Cardiac muscle cell (in vitro differentiated cells and primary cell): ENCODE data around the gene SPATA16. TPM values are rescaled to one million over a fixed set of nuclear protein-coding genes. Genes with fewer than 3 reads are reported as not detected.
A peak's percentile ranks its signal among the peaks of the same experiment; 100 is the strongest.

Source experiments
- DNase-seq, 2 donors: peaks; one replicate each; pipeline versions ENCODE4 v3.0.0 to v3.0.0-alpha.2; 2010 to 2017; ENCODE audit warnings: low read depth in 1 of 2, low spot score in 1 of 2
- H3K27ac ChIP-seq: fragments of 200-600 bp; sonication (generic); 2 replicates; pipeline ENCODE4 v1.5.1; 2016
- H3K27me3 ChIP-seq: fragments of 200-600 bp; sonication (generic); 2 replicates; pipeline ENCODE4 v1.6.0; 2016; ENCODE audit warnings: control low read depth
- H3K36me3 ChIP-seq: fragments of 200-600 bp; sonication (generic); 2 replicates; pipeline ENCODE4 v1.5.1; 2016; ENCODE audit warnings: control low read depth
- H3K4me1 ChIP-seq: fragments of 200-600 bp; sonication (generic); 2 replicates; pipeline ENCODE4 v1.8.1; 2017; ENCODE audit warnings: low read depth, mild to moderate bottlenecking, mixed run types
- H3K4me3 ChIP-seq: fragments of 200-600 bp; sonication (generic); 2 replicates; pipeline ENCODE4 v1.5.1; 2016; ENCODE audit warnings: mild to moderate bottlenecking
- H3K9me3 ChIP-seq: fragments of 200-600 bp; sonication (generic); 2 replicates; pipeline ENCODE4 v1.5.1; 2017; ENCODE audit warnings: low read depth, mild to moderate bottlenecking, control low read depth
- polyA plus RNA-seq: library from polyadenylated mRNA; unstranded; fragments of >200 nt; fragmentation: Nextera tagmentation; extraction: Ambion mirVana; gene quantifications from 2 replicates; pipeline ENCODE4 v1.2.1, GENCODE V29; 2016
- total RNA-seq: library from RNA; depleted of rRNA; stranded (reverse); fragments of >200 nt; gene quantifications from 2 replicates; pipeline ENCODE4 v1.2.3, GENCODE V29; 2016
- TF ChIP-seq, protein P1 (sequence below): IDR thresholded peaks from 2 replicates; pipeline ENCODE4 v1.5.1; 2012; ENCODE audit warnings: low read depth, mild to moderate bottlenecking, low read length

Gene SPATA16
- total and polyA plus RNA-seq, 2 experiments from 2014 or later, result not detected

DNA sequence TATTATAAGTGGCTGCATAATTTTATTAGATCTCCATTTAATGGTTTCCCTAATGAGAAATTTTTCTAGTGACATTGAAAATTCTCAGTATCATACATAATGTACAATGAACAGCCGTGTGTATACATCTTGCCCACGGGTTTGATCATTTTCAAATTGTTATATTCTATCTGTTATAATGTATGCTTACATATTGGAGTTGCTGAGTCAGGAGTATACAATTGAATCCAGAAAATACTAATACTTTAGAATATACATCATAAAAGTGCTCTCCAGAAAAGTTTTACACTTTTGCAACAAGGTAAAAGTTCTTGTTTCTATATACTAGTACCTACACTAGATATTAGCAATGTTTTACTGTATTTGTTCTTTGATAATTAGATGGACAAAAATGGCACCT, 82.8 kb downstream of the SPATA16 start:
- no peaks in the 10 kb centered on the region for H3K9me3 ChIP-seq
- no peaks in the 10 kb centered on the region for H3K4me1 ChIP-seq
- H3K36me3 ChIP-seq, result no peaks in the 10 kb centered on the region
- TF ChIP-seq, protein P1, sequence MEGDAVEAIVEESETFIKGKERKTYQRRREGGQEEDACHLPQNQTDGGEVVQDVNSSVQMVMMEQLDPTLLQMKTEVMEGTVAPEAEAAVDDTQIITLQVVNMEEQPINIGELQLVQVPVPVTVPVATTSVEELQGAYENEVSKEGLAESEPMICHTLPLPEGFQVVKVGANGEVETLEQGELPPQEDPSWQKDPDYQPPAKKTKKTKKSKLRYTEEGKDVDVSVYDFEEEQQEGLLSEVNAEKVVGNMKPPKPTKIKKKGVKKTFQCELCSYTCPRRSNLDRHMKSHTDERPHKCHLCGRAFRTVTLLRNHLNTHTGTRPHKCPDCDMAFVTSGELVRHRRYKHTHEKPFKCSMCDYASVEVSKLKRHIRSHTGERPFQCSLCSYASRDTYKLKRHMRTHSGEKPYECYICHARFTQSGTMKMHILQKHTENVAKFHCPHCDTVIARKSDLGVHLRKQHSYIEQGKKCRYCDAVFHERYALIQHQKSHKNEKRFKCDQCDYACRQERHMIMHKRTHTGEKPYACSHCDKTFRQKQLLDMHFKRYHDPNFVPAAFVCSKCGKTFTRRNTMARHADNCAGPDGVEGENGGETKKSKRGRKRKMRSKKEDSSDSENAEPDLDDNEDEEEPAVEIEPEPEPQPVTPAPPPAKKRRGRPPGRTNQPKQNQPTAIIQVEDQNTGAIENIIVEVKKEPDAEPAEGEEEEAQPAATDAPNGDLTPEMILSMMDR, result no peak
- no peak overlapping the region for H3K4me3 ChIP-seq
- H3K27me3 ChIP-seq, result no peaks in the 10 kb centered on the region
- DNase-seq, result no peak
- H3K27ac ChIP-seq, result no peak overlapping the region

DNA sequence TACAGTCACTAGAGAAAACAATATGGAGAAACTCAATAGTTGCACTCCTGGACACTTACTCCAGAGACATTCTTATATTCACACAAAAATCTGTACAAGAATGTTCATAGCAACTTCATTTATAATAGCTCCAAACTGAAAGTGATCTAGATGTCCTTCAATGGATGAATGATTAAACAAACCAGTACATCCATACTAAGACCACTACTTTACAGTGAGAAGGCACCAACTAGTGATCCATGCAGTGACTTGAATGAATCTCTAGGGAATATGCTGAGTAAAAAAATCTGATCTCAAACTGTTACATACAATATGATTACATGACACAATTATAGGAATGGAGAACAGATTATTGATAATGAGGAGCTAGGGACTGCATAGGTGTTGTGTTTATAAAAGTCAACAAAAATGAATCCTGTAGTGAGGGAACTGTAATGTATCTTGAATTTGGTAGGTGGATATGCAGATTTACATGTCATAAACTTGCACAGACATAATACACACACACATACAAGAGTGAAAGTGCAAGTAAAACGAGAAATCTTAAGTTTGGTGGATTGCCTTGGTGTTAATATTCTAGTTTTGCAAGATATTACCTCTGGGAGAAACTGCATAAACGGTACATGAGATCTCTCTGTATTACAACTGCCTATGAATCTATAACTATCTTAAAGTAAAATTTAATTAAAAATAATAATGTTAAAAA, 85.7 kb downstream of the SPATA16 start:
- Histone ChIP-seq H3K4me1 (no peaks in the 10 kb centered on the region), H3K4me3 (no peak overlapping the region), H3K27me3 (no peaks in the 10 kb centered on the region), H3K9me3 (no peaks in the 10 kb centered on the region), H3K27ac (no peak overlapping the region), H3K36me3 (no peaks in the 10 kb centered on the region)
- DNase-seq, result no peak
- TF ChIP-seq, protein P1, result no peak

DNA sequence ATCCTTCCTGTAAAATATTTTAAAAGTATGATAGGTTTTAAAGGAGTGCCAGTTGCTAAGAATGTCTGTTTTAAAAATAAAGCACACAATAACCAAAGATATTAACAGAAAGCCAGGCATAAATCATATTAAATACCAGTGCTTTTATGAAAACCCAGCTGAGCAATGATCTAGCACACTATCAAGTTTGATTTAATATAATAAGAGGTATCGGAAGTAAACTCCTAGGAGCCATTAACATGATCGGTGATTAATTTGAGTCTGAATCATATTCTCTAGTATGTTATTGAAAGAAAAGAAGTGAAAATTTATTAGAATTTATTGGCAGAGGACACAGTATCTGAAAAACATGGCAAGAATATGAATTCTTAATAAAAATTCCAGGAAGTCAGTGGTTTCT, 91.7 kb downstream of the SPATA16 start:
- TF ChIP-seq, protein P1, result no peak

DNA sequence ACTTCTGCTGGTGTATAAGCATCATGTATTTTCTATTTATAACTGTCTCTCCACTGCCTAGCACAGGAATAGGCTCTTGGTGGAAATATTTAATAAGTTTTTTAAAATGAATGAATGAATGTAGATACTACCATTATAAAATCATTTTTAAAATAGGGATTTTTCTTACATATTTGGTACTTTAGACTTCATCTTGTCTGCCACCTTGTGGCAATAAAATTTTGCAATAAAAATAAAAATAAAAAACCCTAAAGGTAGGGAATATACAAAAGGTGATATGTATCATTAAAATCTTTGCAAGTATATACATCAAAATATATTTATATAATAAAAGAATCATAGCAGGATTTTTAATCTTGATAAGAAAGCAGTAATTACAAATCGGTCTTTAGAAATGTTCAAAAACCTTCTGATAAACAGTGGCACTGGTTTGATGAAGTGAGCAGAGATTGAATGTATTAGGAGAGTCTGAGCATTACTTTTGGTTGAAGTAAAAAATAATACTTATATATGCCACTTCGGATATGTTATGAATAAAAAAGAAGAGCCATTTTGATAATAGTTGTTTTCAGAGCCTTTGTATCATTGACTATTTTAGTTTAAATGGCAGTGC, 95.2 kb downstream of the SPATA16 start:
- no peaks in the 10 kb centered on the region for H3K27me3 ChIP-seq

More for the DNA sequence above, 91.7 kb downstream of the SPATA16 start:
- Histone ChIP-seq H3K36me3 (no peaks in the 10 kb centered on the region), H3K4me1 (peaks cover 10% of the 10 kb centered on the region), H3K4me3 (no peak overlapping the region), H3K27ac (no peak overlapping the region), H3K9me3 (no peaks in the 10 kb centered on the region), H3K27me3 (no peaks in the 10 kb centered on the region)
- DNase-seq, result no peak

DNA sequence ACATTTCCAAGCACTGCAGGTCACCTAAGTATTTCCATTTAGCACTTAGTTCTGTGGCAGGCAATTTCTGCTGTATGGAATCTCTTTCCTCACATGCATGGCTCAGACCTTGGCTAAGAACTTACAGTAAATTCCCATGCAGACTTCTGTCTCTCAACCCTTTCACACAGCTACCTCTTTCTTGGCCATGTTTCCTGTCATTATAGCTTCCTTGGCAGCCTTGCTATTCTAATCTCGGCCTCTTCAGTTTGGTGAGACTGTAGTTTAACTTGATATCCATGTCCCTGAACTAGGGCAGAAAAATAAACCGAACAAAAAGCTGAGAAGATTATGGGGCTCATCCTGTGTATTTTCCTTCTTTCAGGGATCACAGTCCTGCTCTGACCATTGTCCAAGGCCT, 96.0 kb downstream of the SPATA16 start:
- no peaks in the 10 kb centered on the region for H3K27me3 ChIP-seq
- H3K27ac ChIP-seq, result peak overlapping the region; percentile 31
- H3K9me3 ChIP-seq, result no peaks in the 10 kb centered on the region
- H3K4me1 ChIP-seq, result peaks cover 10% of the 10 kb centered on the region
- DNase-seq, result peak; percentile 15 to 35
- TF ChIP-seq, protein P1, result no peak
- H3K4me3 ChIP-seq, result no peak overlapping the region
- no peaks in the 10 kb centered on the region for H3K36me3 ChIP-seq

More for the DNA sequence above, 95.2 kb downstream of the SPATA16 start:
- no peak overlapping the region for H3K27ac ChIP-seq
- peak in 1 of 2 donors; percentile 32 for DNase-seq
- H3K4me1 ChIP-seq, result peaks cover 10% of the 10 kb centered on the region
- H3K4me3 ChIP-seq, result no peak overlapping the region
- H3K9me3 ChIP-seq, result no peaks in the 10 kb centered on the region
- no peaks in the 10 kb centered on the region for H3K36me3 ChIP-seq
- TF ChIP-seq, protein P1, result peak; percentile 38
